HG02759 (cell line): ENCODE measurements around the gene MED12.

Experiments used
- ATAC-seq: cut with Tn5 transposase; IDR thresholded peaks from one replicate; pipeline ENCODE4 v1.9.1; 2021; ENCODE audit warnings: mild to moderate bottlenecking, moderate library complexity; ENCODE audit not compliant: unreplicated experiment

Gene MED12

GRCh38 chrX:71184803-71185495 is 66.6 kb downstream of the MED12 start:
- no peak for ATAC-seq

- ATAC-seq: no peak
Observed at GRCh38 chrX:71191248-71191647, 72.9 kb downstream of the MED12 start.
